MM.1S (cell line): ENCODE measurements around the gene LSM14B.

Experiments used
- CTCF ChIP-seq: fragments of 300-600 bp; sonication (generic); IDR thresholded peaks from 2 replicates; pipeline ENCODE4 v1.5.1; 2016; ENCODE audit warnings: antibody characterized with exemption, low read length, mixed read lengths
- EZH2 ChIP-seq: fragments of 300-600 bp; sonication (generic); optimal IDR thresholded peaks from 2 replicates; pipeline ENCODE3; 2017; ENCODE audit warnings: low read depth, mild to moderate bottlenecking, antibody characterized with exemption, low read length, mixed read lengths

DNA sequence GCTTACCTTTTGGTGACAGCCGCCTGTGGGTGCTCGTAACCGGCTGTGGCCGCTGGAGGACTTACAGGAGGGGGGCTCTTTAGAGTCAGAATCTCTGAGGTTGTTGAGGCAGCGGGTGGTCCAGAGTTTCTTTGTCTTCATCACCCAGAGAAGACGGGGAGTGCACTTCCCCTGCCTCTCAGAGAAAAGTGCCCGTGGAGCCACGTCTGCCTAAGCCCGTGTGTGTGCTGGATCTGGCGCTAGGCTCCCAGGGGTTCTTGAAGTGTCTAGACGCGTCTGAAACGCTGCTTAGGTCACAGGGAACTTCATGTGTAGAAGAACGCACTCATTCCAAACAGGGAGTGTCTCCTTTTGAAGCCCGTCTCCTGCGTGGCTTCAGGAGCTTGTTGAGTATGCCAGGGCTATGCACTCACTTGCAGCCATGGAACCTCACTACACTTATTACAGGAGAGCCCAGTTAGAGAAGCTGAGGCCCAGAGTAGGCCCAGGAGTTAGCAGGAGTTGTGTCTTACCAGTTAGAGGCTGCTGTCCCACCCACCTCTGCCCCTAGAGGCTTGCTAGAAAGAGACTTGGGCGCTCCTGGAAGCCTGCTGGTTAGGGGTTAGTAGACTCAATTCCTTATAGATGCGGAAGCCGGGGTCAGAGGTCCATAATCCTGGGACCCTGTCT lies 1.3 kb downstream of the LSM14B start:
- no peak for TF ChIP-seq CTCF
- TF ChIP-seq EZH2: no peak
